Right lobe of liver (tissue), 6 donors: Measurements from ENCODE around the gene RAB13. TPM values are rescaled to one million over a fixed set of nuclear protein-coding genes. Genes with fewer than 3 reads are reported as not detected.

Source experiments
- ATAC-seq, 4 donors: fragments of 200-7000 bp; cut with Tn5 transposase; one replicate each; pipeline ENCODE4 v1.9.1; 2020; ENCODE audit warnings: mild to moderate bottlenecking in 4 of 4, moderate library complexity in 4 of 4
- DNase-seq, 3 donors: peaks; one replicate each; pipeline ENCODE4 v3.0.0-alpha.2; 2020
- H3K27ac ChIP-seq, 3 donors: fragments of 200-600 bp; one replicate each; pipeline ENCODE4 v1.8.0; 2022
- H3K27me3 ChIP-seq, 2 donors: fragments of 200-600 bp; one replicate each; pipeline ENCODE4 v1.8.0; 2022
- H3K36me3 ChIP-seq, 4 donors: fragments of 200-600 bp; sonication (generic) in 1 of 4; one replicate each; pipeline versions ENCODE4 v1.5.1 to v1.8.0; 2017 to 2022; ENCODE audit warnings: control low read depth in 1 of 4
- H3K4me1 ChIP-seq, 4 donors: fragments of 200-600 bp; sonication (generic) in 1 of 4; one replicate each; pipeline versions ENCODE4 v1.5.1 to v1.8.0; 2017 to 2022; ENCODE audit warnings: control low read depth in 1 of 4
- H3K4me3 ChIP-seq, 3 donors: fragments of 200-600 bp; one replicate each; pipeline ENCODE4 v1.8.0; 2022
- H3K9me3 ChIP-seq, 4 donors: fragments of 200-600 bp; sonication (generic) in 1 of 4; one replicate each; pipeline versions ENCODE4 v1.5.1 to v1.8.0; 2017 to 2022; ENCODE audit warnings: control low read depth in 1 of 4
- CTCF ChIP-seq, 4 donors: fragments of 200-600 bp in 3 of 4; fragments of 450-650 bp in 1 of 4; IDR thresholded peaks; one replicate each; pipeline versions ENCODE4 v1.5.1 to v1.8.0; 2016 to 2022; ENCODE audit warnings: antibody characterized with exemption in 4 of 4, mild to moderate bottlenecking in 2 of 4
- POLR2A ChIP-seq: fragments of 450-650 bp; IDR thresholded peaks from one replicate; pipeline ENCODE4 v1.6.1; 2017; ENCODE audit warnings: antibody characterized with exemption, mild to moderate bottlenecking
- WGBS: methylation state at CpG from one replicate; pipeline ENCODE4 v1.1.6; 2018; ENCODE audit warnings: low coverage, low lambda C conversion rate; ENCODE audit not compliant: insufficient coverage; ENCODE audit errors: missing lambda C conversion rate; 5-methylcytosine and 5-hydroxymethylcytosine counted together
- intact Hi-C, 2 donors: fragments of 100-400 bp; cut with DNase I; formaldehyde crosslinking; loops; one replicate each; pipeline versions ENCODE4 v1.11.2 to v1.14.1; 2022
- total RNA-seq, 6 experiments: library from RNA; depleted of rRNA in 2 of 6; stranded (reverse); fragments of >200 nt in 2 of 6; fragmentation: NEBNext Ultra II Directional in 3 of 6; extraction: Animal tissue kit (Norgen Biotek cat#: 25700) in 3 of 6; gene quantifications; one replicate each; pipeline versions ENCODE4 v1.1.0 to v1.2.4, GENCODE V29; 2016 to 2023
- donor health status: DM: no; HTN: yes; CAD: no.
- donor health status: DM: no; HTN: no; CAD: no.
- donor health status: DM: no; HTN: no; CAD: no.
- donor health status: DM: no; HTN: yes; CAD: no.
- donor health status: DM: no; HTN: yes; CAD: no.

RAB13 gene
- total RNA-seq, 6 experiments from 2014 or later, result 11.9 to 52.2 (median 47.9) TPM

GRCh38 chr1:153954826-153955225 is 31.3 kb downstream of the RAB13 start:
- intact Hi-C loops, result no loop called here
- ATAC-seq (no peak), DNase-seq (no peak)
- Histone ChIP-seq H3K4me3 (no peak overlapping the region), H3K27me3 (no peaks in the 10 kb centered on the region), H3K27ac (peak overlapping the region in 2 of 3 donors; percentile 77 to 90), H3K9me3 (no peaks in the 10 kb centered on the region), H3K36me3 (peaks cover 0 to 37% (median 14%) of the 10 kb centered on the region in 4 donors), H3K4me1 (peaks cover 0 to 46% (median 20%) of the 10 kb centered on the region in 4 donors)
- no peak for TF ChIP-seq CTCF (IDR thresholded peaks at IDR 0.05)
- no peak for TF ChIP-seq POLR2A
- WGBS, result 90% methylated on average over 2 of the region's 10 CpGs

- no peaks in the 10 kb centered on the region for H3K27me3 ChIP-seq
- DNase-seq, result peak; percentile 68 to 95 (median 92)
- TF ChIP-seq CTCF (IDR thresholded peaks at IDR 0.05), result no peak
- TF ChIP-seq POLR2A, result peak; percentile 25
- peaks cover 0 to 44% (median 18%) of the 10 kb centered on the region in 4 donors for H3K4me1 ChIP-seq
- WGBS, result 18% methylated on average over 4 of the region's 4 CpGs
- no peak overlapping the region for H3K4me3 ChIP-seq
- peak; percentile 70 to 86 (median 82) for ATAC-seq
- peak overlapping the region; percentile 51 to 90 (median 77) for H3K27ac ChIP-seq
- intact Hi-C loops, result no loop called here
- H3K9me3 ChIP-seq, result no peaks in the 10 kb centered on the region
- peaks cover 0 to 37% (median 16%) of the 10 kb centered on the region in 4 donors for H3K36me3 ChIP-seq
These were observed 32.2 kb downstream of the RAB13 start for GRCh38 chr1:153953859-153954365.

GRCh38 chr1:153951801-153952200 is 34.3 kb downstream of the RAB13 start:
- intact Hi-C loops, result no loop called here
- no peak overlapping the region for H3K4me3 ChIP-seq
- DNase-seq, result no peak
- TF ChIP-seq CTCF (IDR thresholded peaks at IDR 0.05) (no peak), POLR2A (no peak)
- H3K4me1 ChIP-seq, result peaks cover 0 to 41% (median 16%) of the 10 kb centered on the region in 4 donors
- no peaks in the 10 kb centered on the region for H3K9me3 ChIP-seq
- H3K27ac ChIP-seq, result no peak overlapping the region
- WGBS, result no CpG with 5 or more reads among the region's 2 CpGs
- peaks cover 0 to 42% (median 19%) of the 10 kb centered on the region in 4 donors for H3K36me3 ChIP-seq
- ATAC-seq, result no peak
- H3K27me3 ChIP-seq, result no peaks in the 10 kb centered on the region

- DNase-seq (no peak), ATAC-seq (no peak)
- H3K36me3 ChIP-seq, result peaks cover 0 to 42% (median 19%) of the 10 kb centered on the region in 4 donors
- H3K4me1 ChIP-seq, result peaks cover 0 to 37% (median 14%) of the 10 kb centered on the region in 4 donors
- WGBS, result 95% methylated on average over 10 of the region's 11 CpGs
- no peaks in the 10 kb centered on the region for H3K27me3 ChIP-seq
- no peak for TF ChIP-seq CTCF (IDR thresholded peaks at IDR 0.05)
- no peak for TF ChIP-seq POLR2A
- no peak overlapping the region for H3K27ac ChIP-seq
- H3K9me3 ChIP-seq, result no peaks in the 10 kb centered on the region
- intact Hi-C loops, result no loop called here
- H3K4me3 ChIP-seq, result no peak overlapping the region
These were observed 35.0 kb downstream of the RAB13 start for GRCh38 chr1:153951183-153951582.
